NB4 (cell line): ENCODE measurements around the gene MALAT1.
"Not testable (repeated sequence)": the region's sequence is repeated elsewhere in the genome, so short reads cannot be mapped to it uniquely, and the experiment has no call there.

Experiments
- DNase-seq: peaks from one replicate; pipeline ENCODE4 v3.0.0; 2010; ENCODE audit warnings: low read depth
- H3K4me3 ChIP-seq: one replicate; pipeline ENCODE4 v1.5.1; 2011; ENCODE audit warnings: mild to moderate bottlenecking, low read depth, low read length, moderate library complexity
- MYC ChIP-seq: IDR thresholded peaks from 2 replicates; pipeline ENCODE4 v1.6.1; 2011; ENCODE audit warnings: low read depth, low read length
- POLR2A ChIP-seq: IDR thresholded peaks from 2 replicates; pipeline ENCODE4 v1.6.1; 2011; ENCODE audit warnings: mild to moderate bottlenecking; ENCODE audit not compliant: insufficient read length; ENCODE audit errors: extremely low read depth
- TF ChIP-seq, protein P1 (sequence below): IDR thresholded peaks from one replicate; pipeline ENCODE4 v1.5.1; 2012; ENCODE audit warnings: low read depth, low read length
- TF ChIP-seq, protein P2 (sequence below): IDR thresholded peaks from 2 replicates; pipeline ENCODE4 v1.6.1; 2011; ENCODE audit warnings: low read depth, low read length

The MALAT1 gene

DNA sequence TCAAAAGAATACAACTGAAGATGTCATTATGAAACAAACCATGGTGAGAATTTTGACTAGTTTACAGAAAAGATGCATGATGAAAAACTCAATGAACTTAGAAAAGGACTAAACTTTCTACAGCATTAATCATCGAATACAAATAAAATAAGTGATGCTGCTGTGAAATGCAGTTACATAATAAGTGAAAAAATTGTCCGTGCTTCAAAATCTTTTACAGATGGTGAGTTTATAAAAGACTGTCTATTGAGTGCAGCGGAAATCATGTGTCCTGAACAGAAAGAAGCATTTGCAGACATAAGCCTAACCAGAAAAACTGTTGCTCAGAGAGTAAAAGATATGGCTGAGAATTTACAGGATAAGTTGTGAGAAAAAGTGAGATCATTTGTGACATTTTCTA lies 42.4 kb upstream of the MALAT1 start:
- DNase-seq = no peak
- TF ChIP-seq POLR2A (no peak), MYC (no peak)
- TF ChIP-seq, protein P1, sequence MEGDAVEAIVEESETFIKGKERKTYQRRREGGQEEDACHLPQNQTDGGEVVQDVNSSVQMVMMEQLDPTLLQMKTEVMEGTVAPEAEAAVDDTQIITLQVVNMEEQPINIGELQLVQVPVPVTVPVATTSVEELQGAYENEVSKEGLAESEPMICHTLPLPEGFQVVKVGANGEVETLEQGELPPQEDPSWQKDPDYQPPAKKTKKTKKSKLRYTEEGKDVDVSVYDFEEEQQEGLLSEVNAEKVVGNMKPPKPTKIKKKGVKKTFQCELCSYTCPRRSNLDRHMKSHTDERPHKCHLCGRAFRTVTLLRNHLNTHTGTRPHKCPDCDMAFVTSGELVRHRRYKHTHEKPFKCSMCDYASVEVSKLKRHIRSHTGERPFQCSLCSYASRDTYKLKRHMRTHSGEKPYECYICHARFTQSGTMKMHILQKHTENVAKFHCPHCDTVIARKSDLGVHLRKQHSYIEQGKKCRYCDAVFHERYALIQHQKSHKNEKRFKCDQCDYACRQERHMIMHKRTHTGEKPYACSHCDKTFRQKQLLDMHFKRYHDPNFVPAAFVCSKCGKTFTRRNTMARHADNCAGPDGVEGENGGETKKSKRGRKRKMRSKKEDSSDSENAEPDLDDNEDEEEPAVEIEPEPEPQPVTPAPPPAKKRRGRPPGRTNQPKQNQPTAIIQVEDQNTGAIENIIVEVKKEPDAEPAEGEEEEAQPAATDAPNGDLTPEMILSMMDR = no peak
- TF ChIP-seq, protein P2, sequence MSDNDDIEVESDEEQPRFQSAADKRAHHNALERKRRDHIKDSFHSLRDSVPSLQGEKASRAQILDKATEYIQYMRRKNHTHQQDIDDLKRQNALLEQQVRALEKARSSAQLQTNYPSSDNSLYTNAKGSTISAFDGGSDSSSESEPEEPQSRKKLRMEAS = no peak
- H3K4me3 ChIP-seq = no peak overlapping the region

DNA sequence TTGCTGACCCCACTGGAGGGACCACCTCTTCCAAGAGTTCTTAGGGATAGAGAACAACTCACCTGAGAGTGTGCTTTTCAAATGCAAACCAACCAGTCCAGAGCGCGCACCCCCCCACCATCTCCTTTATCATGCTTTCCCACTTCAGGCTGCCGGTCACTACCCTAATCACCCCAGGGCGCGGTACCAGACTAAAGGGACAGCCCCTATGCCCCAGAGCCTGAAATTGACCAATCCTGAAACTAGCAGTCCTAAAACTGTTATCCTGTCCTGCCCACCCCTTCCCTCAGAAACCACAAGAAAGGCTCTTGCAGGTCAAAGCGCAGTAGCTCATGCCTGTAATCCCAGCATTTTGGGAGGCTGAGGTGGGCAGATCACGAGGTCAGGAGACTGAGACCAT lies 39.3 kb upstream of the MALAT1 start:
- no peak overlapping the region for H3K4me3 ChIP-seq
- TF ChIP-seq, protein P2 = no peak
- TF ChIP-seq, protein P1 = no peak
- TF ChIP-seq POLR2A (no peak), MYC (no peak)
- DNase-seq = no peak

DNA sequence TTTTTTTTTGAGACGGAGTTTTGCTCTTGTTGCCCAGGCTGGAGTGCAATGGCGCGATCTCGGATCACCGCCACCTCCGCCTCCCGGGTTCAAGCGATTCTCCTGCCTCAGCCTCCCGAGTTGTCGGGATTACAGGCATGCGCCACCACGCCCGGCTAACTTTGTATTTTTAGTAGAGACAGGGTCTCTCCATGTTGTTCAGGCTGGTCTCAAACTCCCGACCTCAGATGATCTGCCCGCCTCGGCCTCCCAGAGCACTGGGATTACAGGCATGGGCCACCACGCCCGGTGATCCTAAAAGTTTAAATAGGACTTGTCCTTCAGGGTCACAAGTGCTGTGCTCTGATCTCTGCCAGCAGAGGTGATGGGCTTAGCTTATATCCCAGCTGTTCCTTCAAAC lies 33.4 kb upstream of the MALAT1 start:
- not testable (repeated sequence) for H3K4me3 ChIP-seq, DNase-seq

DNA sequence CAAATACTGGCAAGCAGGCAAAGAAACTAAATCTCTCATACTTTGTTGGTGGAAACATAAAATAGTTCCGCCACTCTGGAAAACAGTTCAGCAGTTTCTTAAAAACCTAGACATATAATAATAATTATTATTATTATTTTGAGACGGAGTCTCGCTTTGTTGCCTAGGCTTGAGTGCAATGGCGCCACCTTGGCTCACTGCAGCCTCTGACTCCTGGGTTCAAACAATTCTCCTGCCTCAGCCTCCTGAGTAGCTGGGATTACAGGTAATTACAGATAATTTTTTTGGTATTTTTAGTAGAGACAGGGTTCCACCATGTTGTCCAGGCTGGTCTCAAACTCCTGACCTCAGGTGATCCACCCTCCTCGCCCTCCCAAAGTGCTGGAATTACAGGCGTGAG lies 31.5 kb upstream of the MALAT1 start:
- not testable (repeated sequence) for H3K4me3 ChIP-seq, DNase-seq
- TF ChIP-seq, protein P1 = peak; percentile 34

DNA sequence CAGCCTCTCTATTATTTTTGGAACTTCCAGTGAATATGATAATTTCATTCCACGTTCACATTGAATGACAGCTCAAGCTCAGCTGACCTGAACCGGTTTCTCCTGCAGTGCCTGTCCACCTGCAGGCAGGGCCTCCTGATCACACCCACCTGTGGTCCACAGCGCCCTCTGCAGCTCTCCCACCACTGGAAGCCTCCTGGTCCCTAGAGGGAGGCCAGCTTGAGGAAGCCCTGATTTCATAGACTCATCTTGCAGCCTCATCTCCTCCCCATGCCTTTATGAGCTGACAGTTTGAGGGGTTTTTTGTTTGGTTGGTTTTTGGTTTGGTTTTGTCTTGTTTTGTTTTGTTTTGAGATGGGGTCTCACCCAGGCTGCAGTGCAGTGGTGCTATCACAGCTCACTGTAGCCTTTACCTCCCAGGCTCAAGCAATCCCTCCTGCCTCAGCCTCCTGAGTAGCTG lies 29.9 kb upstream of the MALAT1 start:
- H3K4me3 ChIP-seq = no peak overlapping the region
- DNase-seq = peak; percentile 78

DNA sequence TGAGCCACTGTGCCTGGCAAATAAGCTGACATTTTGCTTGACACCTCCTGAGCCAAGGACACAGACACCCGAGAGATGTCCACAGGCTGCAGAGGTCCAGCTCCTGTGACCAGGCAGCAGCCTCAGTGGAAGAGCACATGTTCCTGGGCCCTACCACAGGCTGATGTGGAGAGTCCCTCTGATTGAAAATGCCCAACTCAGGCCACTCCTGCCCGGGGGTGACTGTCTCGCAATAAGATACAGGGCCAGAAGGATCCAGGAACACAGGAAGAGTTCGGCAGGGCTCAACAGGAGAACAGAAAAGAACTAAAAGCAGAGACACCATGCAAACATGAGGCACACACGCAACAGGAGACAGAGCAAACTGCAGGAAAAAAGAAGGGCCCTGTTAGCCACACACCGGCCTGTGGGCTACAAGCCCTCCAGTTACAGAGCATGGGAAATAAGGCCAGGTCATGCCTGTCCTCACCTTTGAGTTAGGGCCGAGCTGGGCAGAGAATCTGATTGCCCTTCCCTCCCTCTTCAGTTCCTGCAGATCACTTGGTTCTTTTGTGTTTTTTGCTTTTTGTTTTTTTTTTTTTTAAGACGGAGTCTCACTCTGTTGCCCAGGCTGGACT lies 28.3 kb upstream of the MALAT1 start:
- TF ChIP-seq, protein P1 = no peak
- no peak for DNase-seq
- H3K4me3 ChIP-seq = no peak overlapping the region

More for the DNA sequence above, 29.9 kb upstream of the MALAT1 start:
- TF ChIP-seq MYC (peak; percentile 29; the same call in 1 of the 2 replicates), POLR2A (no peak)
- TF ChIP-seq, protein P1 = peak; percentile 46
- TF ChIP-seq, protein P2 = peak; percentile 22; the same call in 1 of the 2 replicates

DNA sequence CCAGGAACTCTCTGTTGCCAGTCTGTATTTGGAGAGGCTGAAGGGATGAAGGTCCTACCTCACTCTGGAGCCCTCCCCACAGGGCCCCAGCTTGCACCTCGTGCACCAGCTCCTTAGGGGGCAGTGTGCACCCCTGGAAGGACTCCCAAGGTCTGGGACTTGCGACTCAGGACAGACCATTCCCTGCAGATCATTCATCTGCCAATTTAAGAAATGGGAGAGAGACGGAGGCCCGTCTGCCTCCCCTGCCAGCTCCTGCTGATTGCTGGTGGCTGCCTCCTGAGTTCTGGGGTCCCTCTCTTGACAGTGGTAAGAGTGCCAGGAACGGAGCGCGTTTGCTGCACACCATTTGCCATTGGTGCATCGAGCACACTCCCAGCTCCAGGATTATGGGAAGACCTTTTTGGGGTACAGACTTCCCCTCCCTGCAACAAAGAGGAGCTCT lies 27.4 kb upstream of the MALAT1 start:
- TF ChIP-seq MYC (no peak), POLR2A (no peak)
- TF ChIP-seq, protein P1 = peak; percentile 76
- TF ChIP-seq, protein P2 = peak; percentile 75
- DNase-seq = peak; percentile 77
- no peak overlapping the region for H3K4me3 ChIP-seq

DNA sequence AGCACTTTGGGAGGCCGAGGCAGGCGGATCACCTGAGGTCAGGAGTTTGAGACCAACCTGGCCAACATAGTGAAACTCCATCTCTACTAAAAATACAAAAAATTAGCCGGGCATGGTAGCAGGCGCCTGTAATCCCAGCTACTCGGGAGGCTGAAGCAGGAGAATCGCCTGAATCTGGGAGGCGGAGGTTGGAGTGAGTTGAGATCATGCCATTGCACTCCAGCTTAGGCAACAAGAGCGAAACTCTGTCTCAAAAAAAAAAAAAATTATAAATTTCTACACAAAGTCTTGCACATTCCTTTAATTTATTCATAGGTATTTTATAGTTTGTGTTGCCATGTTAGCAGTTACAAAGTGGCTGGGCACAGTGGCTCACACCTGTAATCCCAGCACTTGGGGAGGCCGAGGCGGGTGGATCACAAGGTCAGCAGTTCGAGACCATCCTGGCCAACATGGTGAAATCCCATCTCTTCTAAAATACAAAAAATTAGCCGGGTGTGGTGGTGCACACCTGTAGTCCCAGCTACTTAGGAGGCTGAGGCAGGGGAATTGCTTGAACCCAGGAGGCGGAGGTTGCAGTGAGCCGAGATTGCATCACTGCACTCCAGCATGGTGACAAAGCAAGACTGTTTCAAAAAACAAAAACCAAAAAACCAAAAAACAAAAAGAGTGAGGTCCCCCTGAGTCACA lies 26.1 kb upstream of the MALAT1 start:
- DNase-seq, H3K4me3 ChIP-seq: not testable (repeated sequence)
